Loucy (cell line): ENCODE results near the gene GATA5.

ENCODE experiments used
- CTCF ChIP-seq: fragments of 200-600 bp; sonication (generic); conservative IDR thresholded peaks from 2 replicates; pipeline ENCODE4 v1.5.1; 2014; ENCODE audit warnings: mild to moderate bottlenecking, antibody characterized with exemption, low read length
- EZH2phosphoT487 ChIP-seq: fragments of 200-600 bp; IDR thresholded peaks from 2 replicates; pipeline ENCODE4 v1.6.1; 2018; ENCODE audit warnings: antibody characterized with exemption, mild to moderate bottlenecking, moderate library complexity, borderline replicate concordance

GRCh38 chr20:62462976-62463592 is 12.7 kb downstream of the GATA5 start:
- TF ChIP-seq CTCF (no peak), EZH2phosphoT487 (no peak)
